ENCODE data around the gene MMP14.
A peak's percentile ranks its signal among the peaks of the same experiment; 100 is the strongest.

- TF ChIP-seq, protein P1, sequence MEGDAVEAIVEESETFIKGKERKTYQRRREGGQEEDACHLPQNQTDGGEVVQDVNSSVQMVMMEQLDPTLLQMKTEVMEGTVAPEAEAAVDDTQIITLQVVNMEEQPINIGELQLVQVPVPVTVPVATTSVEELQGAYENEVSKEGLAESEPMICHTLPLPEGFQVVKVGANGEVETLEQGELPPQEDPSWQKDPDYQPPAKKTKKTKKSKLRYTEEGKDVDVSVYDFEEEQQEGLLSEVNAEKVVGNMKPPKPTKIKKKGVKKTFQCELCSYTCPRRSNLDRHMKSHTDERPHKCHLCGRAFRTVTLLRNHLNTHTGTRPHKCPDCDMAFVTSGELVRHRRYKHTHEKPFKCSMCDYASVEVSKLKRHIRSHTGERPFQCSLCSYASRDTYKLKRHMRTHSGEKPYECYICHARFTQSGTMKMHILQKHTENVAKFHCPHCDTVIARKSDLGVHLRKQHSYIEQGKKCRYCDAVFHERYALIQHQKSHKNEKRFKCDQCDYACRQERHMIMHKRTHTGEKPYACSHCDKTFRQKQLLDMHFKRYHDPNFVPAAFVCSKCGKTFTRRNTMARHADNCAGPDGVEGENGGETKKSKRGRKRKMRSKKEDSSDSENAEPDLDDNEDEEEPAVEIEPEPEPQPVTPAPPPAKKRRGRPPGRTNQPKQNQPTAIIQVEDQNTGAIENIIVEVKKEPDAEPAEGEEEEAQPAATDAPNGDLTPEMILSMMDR (IDR thresholded peaks at IDR 0.05 in 2 of 3, conservative IDR thresholded peaks at IDR 0.05 in 1 of 3; ENCODE audit: borderline replicate concordance in 1 of 3, insufficient read depth in 1 of 3, low read depth in 2 of 3, low read length in 2 of 3), result 0 out of 6 replicates have a peak, but pooled peaks of 2 of the 3 experiments have one; percentile 3 to 12
- TF ChIP-seq SRF (IDR thresholded peaks at IDR 0.05; ENCODE audit: low read depth), result no peak
- no peak for TF ChIP-seq JUND (IDR thresholded peaks at IDR 0.05)
- no peak for TF ChIP-seq EZH2 (IDR thresholded peaks at IDR 0.05)
- TF ChIP-seq TCF7L2 (IDR thresholded peaks at IDR 0.05; ENCODE audit: borderline replicate concordance, extremely low read depth, insufficient read depth, insufficient read length), result no peak
- TF ChIP-seq ZBTB33 (IDR thresholded peaks at IDR 0.05; ENCODE audit: extremely low read depth, insufficient replicate concordance, low read length), result no peak
Observed at GRCh38 chr14:22836301-22837113, at the start of gene MMP14.
